ENCODE results near the gene PHF2. TPM values are rescaled to one million over a fixed set of nuclear protein-coding genes. Genes with fewer than 3 reads are reported as not detected.

PHF2 gene
- total RNA-seq, 1 donor from 2014 or later: 25.4 TPM

GRCh38 chr9:93636667-93637066 is 60.3 kb downstream of the PHF2 start:
- intact Hi-C loops (cut with DNase I): no loop called here
- ATAC-seq (ENCODE audit: poor library complexity): no peak
- no peak for DNase-seq

GRCh38 chr9:93637886-93638285 is 61.5 kb downstream of the PHF2 start:
- no peak for ATAC-seq (ENCODE audit: poor library complexity)
- intact Hi-C loops (cut with DNase I): no loop called here
- no peak for DNase-seq

- DNase-seq: no peak
- intact Hi-C loops (cut with DNase I): no loop called here
These were observed 63.6 kb downstream of the PHF2 start for GRCh38 chr9:93640027-93640426.

GRCh38 chr9:93642961-93643360 is 66.6 kb downstream of the PHF2 start:
- DNase-seq (no peak), ATAC-seq (ENCODE audit: poor library complexity) (no peak)
- intact Hi-C loops (cut with DNase I): no loop called here

More at GRCh38 chr9:93640027-93640426, 63.6 kb downstream of the PHF2 start:
- no peak for ATAC-seq (ENCODE audit: poor library complexity)

GRCh38 chr9:93644397-93645088 is 68.2 kb downstream of the PHF2 start:
- DNase-seq (peak; percentile 15), ATAC-seq (ENCODE audit: poor library complexity) (no peak)
- intact Hi-C loops (cut with DNase I): no loop called here

GRCh38 chr9:93645149-93645889 is 68.9 kb downstream of the PHF2 start:
- DNase-seq (peak; percentile 33), ATAC-seq (ENCODE audit: poor library complexity) (no peak)

GRCh38 chr9:93645921-93646639 is 69.7 kb downstream of the PHF2 start:
- intact Hi-C loops (cut with DNase I): no loop called here
- DNase-seq (peak; percentile 20), ATAC-seq (ENCODE audit: poor library complexity) (no peak)

More at GRCh38 chr9:93645149-93645889, 68.9 kb downstream of the PHF2 start:
- intact Hi-C loops (cut with DNase I): no loop called here

GRCh38 chr9:93646640-93647178 is 70.3 kb downstream of the PHF2 start:
- intact Hi-C loops (cut with DNase I): no loop called here
- no peak for DNase-seq
- no peak for ATAC-seq (ENCODE audit: poor library complexity)

GRCh38 chr9:93648181-93648580 is 71.8 kb downstream of the PHF2 start:
- intact Hi-C loops (cut with DNase I): no loop called here
- DNase-seq (no peak), ATAC-seq (ENCODE audit: poor library complexity) (no peak)

GRCh38 chr9:93648836-93649235 is 72.5 kb downstream of the PHF2 start:
- ATAC-seq (ENCODE audit: poor library complexity) (no peak), DNase-seq (no peak)
- intact Hi-C loops (cut with DNase I): no loop called here

- ATAC-seq (ENCODE audit: poor library complexity): no peak
- no peak for DNase-seq
- intact Hi-C loops (cut with DNase I): no loop called here
These were observed 73.4 kb downstream of the PHF2 start for GRCh38 chr9:93649610-93650261.

- intact Hi-C loops (cut with DNase I): no loop called here
- DNase-seq (peak; percentile 33), ATAC-seq (ENCODE audit: poor library complexity) (no peak)
These were observed 74.1 kb downstream of the PHF2 start for GRCh38 chr9:93650448-93650847.

- intact Hi-C loops (cut with DNase I): no loop called here
- ATAC-seq (ENCODE audit: poor library complexity) (no peak), DNase-seq (peak; percentile 17)
These were observed 75.2 kb downstream of the PHF2 start for GRCh38 chr9:93651521-93651950.

GRCh38 chr9:93652604-93653592 is 76.5 kb downstream of the PHF2 start:
- intact Hi-C loops (cut with DNase I): no loop called here
- DNase-seq (peak; percentile 41), ATAC-seq (ENCODE audit: poor library complexity) (no peak)

- peak; percentile 10 for DNase-seq
- no peak for ATAC-seq (ENCODE audit: poor library complexity)
- intact Hi-C loops (cut with DNase I): no loop called here
These were observed 77.4 kb downstream of the PHF2 start for GRCh38 chr9:93653760-93654159.

GRCh38 chr9:93654351-93654961 is 78.1 kb downstream of the PHF2 start:
- intact Hi-C loops (cut with DNase I): no loop called here
- peak; percentile 33 for DNase-seq

More at GRCh38 chr9:93654351-93654961, 78.1 kb downstream of the PHF2 start:
- ATAC-seq (ENCODE audit: poor library complexity): no peak

Measured in Right ventricle myocardium superior (tissue), 1 donor.